H1 (cell line): ENCODE data around the gene WIPF3. TPM values are rescaled to one million over a fixed set of nuclear protein-coding genes. Genes with fewer than 3 reads are reported as not detected.

Experiments used
- CBX5 ChIP-seq: fragments of 300-800, 300-1000 bp; sonication (generic); IDR thresholded peaks from 2 replicates; pipeline ENCODE4 v1.7.1; 2016; ENCODE audit warnings: antibody characterized with exemption, low read length, low read depth
- CEBPB ChIP-seq: IDR thresholded peaks from 2 replicates; pipeline ENCODE4 v1.6.1; 2012; ENCODE audit warnings: low read depth, low read length
- FOSL1 ChIP-seq: IDR thresholded peaks from 2 replicates; pipeline ENCODE4 v1.6.1; 2011; ENCODE audit warnings: mild to moderate bottlenecking, low read depth, low read length, moderate library complexity; ENCODE audit not compliant: insufficient read depth
- KDM1A ChIP-seq: fragments of 200-600, 300-600 bp; sonication (generic); IDR thresholded peaks from 2 replicates; pipeline ENCODE4 v1.7.1; 2016; ENCODE audit warnings: mild to moderate bottlenecking, low read length, borderline replicate concordance
- POLR2AphosphoS5 ChIP-seq: IDR thresholded peaks from 2 replicates; pipeline ENCODE4 v1.6.1; 2011; ENCODE audit warnings: low read depth, low read length
- POU5F1 ChIP-seq: IDR thresholded peaks from 2 replicates; pipeline ENCODE4 v1.6.1; 2011; ENCODE audit warnings: low read depth, mild to moderate bottlenecking, low read length, moderate library complexity
- TCF12 ChIP-seq: IDR thresholded peaks from 2 replicates; pipeline ENCODE4 v1.6.1; 2011; ENCODE audit warnings: low read depth, mild to moderate bottlenecking, low read length
- TEAD4 ChIP-seq: IDR thresholded peaks from 2 replicates; pipeline ENCODE4 v1.6.1; 2012; ENCODE audit warnings: low read depth, low read length, inconsistent platforms, mixed read lengths
- YY1 ChIP-seq: IDR thresholded peaks from 2 replicates; pipeline ENCODE4 v1.6.1; 2011; ENCODE audit warnings: low read depth, mild to moderate bottlenecking, low read length
- polyA plus RNA-seq, 7 experiments: library from polyadenylated mRNA; depleted of rRNA in 3 of 7; stranded (reverse) in 5 of 7; unstranded in 2 of 7; fragments of >200 nt in 5 of 7; fragments of 200-250 nt in 2 of 7; gene quantifications; 1 replicate in 5 of 7; 2 replicates in 1 of 7; 4 replicates in 1 of 7; pipeline versions ENCODE4 v1.2.1 to v1.2.3, GENCODE V29; 2011 to 2013; ENCODE audit warnings: missing spikeins in 2 of 7, mixed read lengths in 2 of 7
- total RNA-seq: library from RNA; stranded (reverse); fragmentation: NEBNext Ultra II Directional; extraction: Animal tissue kit (Norgen Biotek cat#: 25700); gene quantifications from 2 replicates; pipeline ENCODE4 v1.2.1, GENCODE V29; 2021
- TF ChIP-seq, protein P1 (sequence below): fragments of 300-600 bp; sonication (generic); IDR thresholded peaks from 2 replicates; pipeline ENCODE4 v1.7.1; 2012; ENCODE audit warnings: low read length, moderate library complexity, mild to moderate bottlenecking, inconsistent platforms; ENCODE audit not compliant: insufficient replicate concordance

Gene WIPF3
- total and polyA plus RNA-seq, 2 of the 8 experiments (the other 6 are each of a cell fraction or from before 2014, with no cell fraction given) = 5.0 to 12.1 TPM

DNA sequence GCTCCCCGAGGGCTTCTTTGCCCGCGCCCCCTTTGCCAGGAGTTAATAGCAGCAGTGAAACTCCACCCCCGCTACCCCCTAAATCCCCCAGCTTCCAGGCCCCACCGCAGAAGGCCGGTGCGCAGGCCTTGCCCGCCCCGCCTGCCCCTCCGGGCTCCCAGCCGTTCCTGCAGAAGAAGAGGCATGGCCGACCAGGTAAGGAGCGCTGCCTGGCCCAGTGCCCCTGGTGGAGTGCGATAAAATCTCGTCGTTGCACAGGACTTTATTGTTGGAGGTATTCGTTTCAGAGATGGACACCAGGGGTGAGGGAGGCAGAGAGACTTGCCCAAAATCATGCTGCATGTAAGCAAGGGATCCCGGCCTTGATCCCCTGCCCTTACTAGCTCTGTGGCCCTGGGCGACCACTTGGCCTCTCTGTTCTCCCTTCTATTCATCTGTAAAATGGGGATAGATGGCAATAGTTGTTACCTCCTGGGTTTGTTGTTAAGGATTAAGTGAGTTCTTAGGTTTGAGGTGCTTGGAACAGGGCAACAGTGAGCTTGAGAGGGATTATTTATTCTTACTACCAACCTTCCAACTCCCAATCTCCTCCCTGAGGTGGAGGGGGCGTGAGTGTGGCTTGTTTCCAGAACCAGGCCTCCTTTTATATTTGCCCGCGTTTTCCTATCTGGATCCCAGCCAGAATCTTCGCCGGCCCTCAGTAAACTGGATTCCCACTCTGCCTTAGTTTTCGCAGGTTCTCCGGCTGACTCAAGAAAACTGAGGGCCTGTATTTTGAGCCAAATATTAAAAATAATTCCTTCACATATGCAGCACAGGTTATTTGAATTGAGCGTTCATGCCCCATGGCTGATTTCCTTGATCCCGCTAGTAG, 78.3 kb downstream of the WIPF3 start (continued):
- TF ChIP-seq, protein P1, sequence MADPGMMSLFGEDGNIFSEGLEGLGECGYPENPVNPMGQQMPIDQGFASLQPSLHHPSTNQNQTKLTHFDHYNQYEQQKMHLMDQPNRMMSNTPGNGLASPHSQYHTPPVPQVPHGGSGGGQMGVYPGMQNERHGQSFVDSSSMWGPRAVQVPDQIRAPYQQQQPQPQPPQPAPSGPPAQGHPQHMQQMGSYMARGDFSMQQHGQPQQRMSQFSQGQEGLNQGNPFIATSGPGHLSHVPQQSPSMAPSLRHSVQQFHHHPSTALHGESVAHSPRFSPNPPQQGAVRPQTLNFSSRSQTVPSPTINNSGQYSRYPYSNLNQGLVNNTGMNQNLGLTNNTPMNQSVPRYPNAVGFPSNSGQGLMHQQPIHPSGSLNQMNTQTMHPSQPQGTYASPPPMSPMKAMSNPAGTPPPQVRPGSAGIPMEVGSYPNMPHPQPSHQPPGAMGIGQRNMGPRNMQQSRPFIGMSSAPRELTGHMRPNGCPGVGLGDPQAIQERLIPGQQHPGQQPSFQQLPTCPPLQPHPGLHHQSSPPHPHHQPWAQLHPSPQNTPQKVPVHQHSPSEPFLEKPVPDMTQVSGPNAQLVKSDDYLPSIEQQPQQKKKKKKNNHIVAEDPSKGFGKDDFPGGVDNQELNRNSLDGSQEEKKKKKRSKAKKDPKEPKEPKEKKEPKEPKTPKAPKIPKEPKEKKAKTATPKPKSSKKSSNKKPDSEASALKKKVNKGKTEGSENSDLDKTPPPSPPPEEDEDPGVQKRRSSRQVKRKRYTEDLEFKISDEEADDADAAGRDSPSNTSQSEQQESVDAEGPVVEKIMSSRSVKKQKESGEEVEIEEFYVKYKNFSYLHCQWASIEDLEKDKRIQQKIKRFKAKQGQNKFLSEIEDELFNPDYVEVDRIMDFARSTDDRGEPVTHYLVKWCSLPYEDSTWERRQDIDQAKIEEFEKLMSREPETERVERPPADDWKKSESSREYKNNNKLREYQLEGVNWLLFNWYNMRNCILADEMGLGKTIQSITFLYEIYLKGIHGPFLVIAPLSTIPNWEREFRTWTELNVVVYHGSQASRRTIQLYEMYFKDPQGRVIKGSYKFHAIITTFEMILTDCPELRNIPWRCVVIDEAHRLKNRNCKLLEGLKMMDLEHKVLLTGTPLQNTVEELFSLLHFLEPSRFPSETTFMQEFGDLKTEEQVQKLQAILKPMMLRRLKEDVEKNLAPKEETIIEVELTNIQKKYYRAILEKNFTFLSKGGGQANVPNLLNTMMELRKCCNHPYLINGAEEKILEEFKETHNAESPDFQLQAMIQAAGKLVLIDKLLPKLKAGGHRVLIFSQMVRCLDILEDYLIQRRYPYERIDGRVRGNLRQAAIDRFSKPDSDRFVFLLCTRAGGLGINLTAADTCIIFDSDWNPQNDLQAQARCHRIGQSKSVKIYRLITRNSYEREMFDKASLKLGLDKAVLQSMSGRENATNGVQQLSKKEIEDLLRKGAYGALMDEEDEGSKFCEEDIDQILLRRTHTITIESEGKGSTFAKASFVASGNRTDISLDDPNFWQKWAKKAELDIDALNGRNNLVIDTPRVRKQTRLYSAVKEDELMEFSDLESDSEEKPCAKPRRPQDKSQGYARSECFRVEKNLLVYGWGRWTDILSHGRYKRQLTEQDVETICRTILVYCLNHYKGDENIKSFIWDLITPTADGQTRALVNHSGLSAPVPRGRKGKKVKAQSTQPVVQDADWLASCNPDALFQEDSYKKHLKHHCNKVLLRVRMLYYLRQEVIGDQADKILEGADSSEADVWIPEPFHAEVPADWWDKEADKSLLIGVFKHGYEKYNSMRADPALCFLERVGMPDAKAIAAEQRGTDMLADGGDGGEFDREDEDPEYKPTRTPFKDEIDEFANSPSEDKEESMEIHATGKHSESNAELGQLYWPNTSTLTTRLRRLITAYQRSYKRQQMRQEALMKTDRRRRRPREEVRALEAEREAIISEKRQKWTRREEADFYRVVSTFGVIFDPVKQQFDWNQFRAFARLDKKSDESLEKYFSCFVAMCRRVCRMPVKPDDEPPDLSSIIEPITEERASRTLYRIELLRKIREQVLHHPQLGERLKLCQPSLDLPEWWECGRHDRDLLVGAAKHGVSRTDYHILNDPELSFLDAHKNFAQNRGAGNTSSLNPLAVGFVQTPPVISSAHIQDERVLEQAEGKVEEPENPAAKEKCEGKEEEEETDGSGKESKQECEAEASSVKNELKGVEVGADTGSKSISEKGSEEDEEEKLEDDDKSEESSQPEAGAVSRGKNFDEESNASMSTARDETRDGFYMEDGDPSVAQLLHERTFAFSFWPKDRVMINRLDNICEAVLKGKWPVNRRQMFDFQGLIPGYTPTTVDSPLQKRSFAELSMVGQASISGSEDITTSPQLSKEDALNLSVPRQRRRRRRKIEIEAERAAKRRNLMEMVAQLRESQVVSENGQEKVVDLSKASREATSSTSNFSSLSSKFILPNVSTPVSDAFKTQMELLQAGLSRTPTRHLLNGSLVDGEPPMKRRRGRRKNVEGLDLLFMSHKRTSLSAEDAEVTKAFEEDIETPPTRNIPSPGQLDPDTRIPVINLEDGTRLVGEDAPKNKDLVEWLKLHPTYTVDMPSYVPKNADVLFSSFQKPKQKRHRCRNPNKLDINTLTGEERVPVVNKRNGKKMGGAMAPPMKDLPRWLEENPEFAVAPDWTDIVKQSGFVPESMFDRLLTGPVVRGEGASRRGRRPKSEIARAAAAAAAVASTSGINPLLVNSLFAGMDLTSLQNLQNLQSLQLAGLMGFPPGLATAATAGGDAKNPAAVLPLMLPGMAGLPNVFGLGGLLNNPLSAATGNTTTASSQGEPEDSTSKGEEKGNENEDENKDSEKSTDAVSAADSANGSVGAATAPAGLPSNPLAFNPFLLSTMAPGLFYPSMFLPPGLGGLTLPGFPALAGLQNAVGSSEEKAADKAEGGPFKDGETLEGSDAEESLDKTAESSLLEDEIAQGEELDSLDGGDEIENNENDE = no peak
- TF ChIP-seq FOSL1 (no peak), CBX5 (no peak), POU5F1 (no peak), KDM1A (peak; percentile 99), CEBPB (no peak), TCF12 (no peak), POLR2AphosphoS5 (no peak), YY1 (peak; percentile 86), TEAD4 (no peak)
